GOT3 (cell line): ENCODE measurements around the gene PTPRA.
A peak's percentile ranks its signal among the peaks of the same experiment; 100 is the strongest.
"Not testable (repeated sequence)": the region's sequence is repeated elsewhere in the genome, so short reads cannot be mapped to it uniquely, and the experiment has no call there.

Source experiments
- DNase-seq: peaks from one replicate; lab custom pipeline; 2025; ENCODE audit warnings: mixed read lengths; lab: John Stamatoyannopoulos, UW

PTPRA gene

GRCh38 chr20:2873010-2873746 is at the start of gene PTPRA:
PTPRA (plus strand) TSS chr20:2873481; CDS start chr20:2964278, 90,797 bp downstream.
- peak; percentile 79 for DNase-seq

- DNase-seq, result no peak
These were observed 47.5 kb upstream of the PTPRA start for GRCh38 chr20:2825761-2826160.

GRCh38 chr20:2826655-2827054 is 46.6 kb upstream of the PTPRA start:
- no peak for DNase-seq

GRCh38 chr20:2829376-2829775 is 43.9 kb upstream of the PTPRA start:
- DNase-seq, result no peak

GRCh38 chr20:2831206-2831605 is 42.1 kb upstream of the PTPRA start:
- DNase-seq, result not testable (repeated sequence)

- DNase-seq, result no peak
These were observed 39.5 kb upstream of the PTPRA start for GRCh38 chr20:2833761-2834160.

- DNase-seq, result no peak
These were observed 38.7 kb upstream of the PTPRA start for GRCh38 chr20:2834401-2835110.

- DNase-seq, result no peak
These were observed 37.9 kb upstream of the PTPRA start for GRCh38 chr20:2835331-2835796.

GRCh38 chr20:2836035-2836434 is 37.2 kb upstream of the PTPRA start:
- DNase-seq, result no peak

- no peak for DNase-seq
These were observed 35.9 kb upstream of the PTPRA start for GRCh38 chr20:2837221-2837960.

- DNase-seq, result no peak
These were observed 35.0 kb upstream of the PTPRA start for GRCh38 chr20:2838170-2838797.

GRCh38 chr20:2838847-2839671 is 34.2 kb upstream of the PTPRA start:
- no peak for DNase-seq

GRCh38 chr20:2839732-2840137 is 33.5 kb upstream of the PTPRA start:
- no peak for DNase-seq

- peak; percentile 81 for DNase-seq
These were observed 32.9 kb upstream of the PTPRA start, which contains the start of the genes PCED1A and VPS16 for GRCh38 chr20:2840138-2840966. PCED1A (minus strand) TSS chr20:2840655; CDS start chr20:2839912, 743 bp downstream. VPS16 (plus strand) TSS chr20:2840745; CDS start chr20:2840775, 30 bp downstream.

GRCh38 chr20:2840967-2841531 is 32.2 kb upstream of the PTPRA start:
- peak; percentile 57 for DNase-seq

GRCh38 chr20:2845607-2846006 is 27.7 kb upstream of the PTPRA start:
- no peak for DNase-seq

- DNase-seq, result no peak
These were observed 26.6 kb upstream of the PTPRA start for GRCh38 chr20:2846698-2847097.

- no peak for DNase-seq
These were observed 25.5 kb upstream of the PTPRA start for GRCh38 chr20:2847802-2848201.

- no peak for DNase-seq
These were observed 23.8 kb upstream of the PTPRA start for GRCh38 chr20:2849529-2849928.

GRCh38 chr20:2851086-2851485 is 22.2 kb upstream of the PTPRA start:
- no peak for DNase-seq
